Common myeloid progenitor, CD34-positive (primary cell): Measurements from ENCODE around the gene ACTA2.

Experiments used
- CTCF ChIA-PET: fragments of 350-600 bp; sonication (Branson Sonifier 250); formaldehyde crosslinking; loops from one replicate; lab custom pipeline; 2021; ENCODE audit warnings: antibody characterized with exemption; lab: Charles Lee
- POLR2A ChIA-PET: fragments of 350-600 bp; sonication (Branson Sonifier 250); formaldehyde crosslinking; loops from one replicate; lab custom pipeline; 2021; ENCODE audit warnings: antibody characterized with exemption; lab: Charles Lee
- DNase-seq, 3 donors: peaks; one replicate each; pipeline versions ENCODE4 v3.0.0 to v3.0.0-alpha.2; 2013
- H3K27ac ChIP-seq, 2 experiments: 1 replicate in 1 of 2; 2 replicates in 1 of 2; pipeline ENCODE4 v1.7.0; 2013; ENCODE audit warnings: inconsistent platforms in 2 of 2, low read length in 2 of 2, mild to moderate bottlenecking in 2 of 2, low read depth in 1 of 2, moderate library complexity in 1 of 2; ENCODE audit not compliant: severe bottlenecking in 2 of 2, insufficient read depth in 1 of 2, poor library complexity in 1 of 2
- H3K27me3 ChIP-seq, 5 experiments: replicated peaks in 2 of 5; 1 replicate in 3 of 5; 2 replicates in 2 of 5; pipeline versions ENCODE4 v1.6.1 to v1.7.0; 2013; ENCODE audit warnings: low read length in 4 of 5, mild to moderate bottlenecking in 2 of 5, moderate library complexity in 2 of 5, inconsistent platforms in 1 of 5; ENCODE audit not compliant: insufficient read depth in 5 of 5, control insufficient read depth in 4 of 5
- H3K36me3 ChIP-seq, 4 experiments: 1 replicate in 2 of 4; 2 replicates in 2 of 4; pipeline versions ENCODE4 v1.6.1 to v1.7.0; 2013; ENCODE audit warnings: low read length in 3 of 4, control low read depth in 1 of 4, mild to moderate bottlenecking in 1 of 4; ENCODE audit not compliant: control insufficient read depth in 4 of 4, insufficient read depth in 4 of 4
- H3K4me1 ChIP-seq, 4 experiments: 1 replicate in 3 of 4; 2 replicates in 1 of 4; pipeline versions ENCODE4 v1.6.1 to v1.7.1; 2013; ENCODE audit warnings: low read length in 3 of 4, mild to moderate bottlenecking in 3 of 4, control low read depth in 1 of 4, inconsistent platforms in 1 of 4, moderate library complexity in 1 of 4; ENCODE audit not compliant: control insufficient read depth in 4 of 4, insufficient read depth in 4 of 4; ENCODE audit errors: control extremely low read depth in 1 of 4
- H3K4me3 ChIP-seq, 7 experiments: 1 replicate in 4 of 7; 2 replicates in 3 of 7; pipeline versions ENCODE4 v1.5.1 to v1.7.0; 2013; ENCODE audit warnings: mild to moderate bottlenecking in 7 of 7, low read length in 6 of 7, moderate library complexity in 6 of 7, inconsistent platforms in 2 of 7, low read depth in 2 of 7, control low read depth in 1 of 7; ENCODE audit not compliant: insufficient read depth in 4 of 7, control insufficient read depth in 1 of 7; ENCODE audit errors: extremely low read depth in 1 of 7
- H3K9me3 ChIP-seq, 5 experiments: 1 replicate in 4 of 5; 2 replicates in 1 of 5; pipeline versions ENCODE4 v1.6.1 to v1.7.1; 2013; ENCODE audit warnings: low read length in 4 of 5, mild to moderate bottlenecking in 2 of 5, inconsistent platforms in 1 of 5, low read depth in 1 of 5, moderate library complexity in 1 of 5; ENCODE audit not compliant: control insufficient read depth in 4 of 5, insufficient read depth in 2 of 5; ENCODE audit errors: control extremely low read depth in 1 of 5
- WGBS: methylation state at CpG from one replicate; pipeline ENCODE4 v1.1.5; 2013; ENCODE audit not compliant: insufficient coverage; 5-methylcytosine and 5-hydroxymethylcytosine counted together

Gene ACTA2

GRCh38 chr10:88983206-88983605 is 30.6 kb upstream of the ACTA2 start:
- CTCF ChIA-PET: interaction anchor here (5.5 kb wide), 1 partner anchor 48 kb away, joined by 31 read pairs; no protein-coding TSS in a partner anchor
- POLR2A ChIA-PET: no interaction called here
- no peak overlapping the region for H3K4me3 ChIP-seq
- H3K27ac ChIP-seq: no peak overlapping the region
- WGBS: 80% methylated on average over 1 of the region's 2 CpGs
- DNase-seq: peak in 1 of 3 donors; percentile 30
- H3K4me1 ChIP-seq: peaks cover 7 to 30% (median 14%) of the 10 kb centered on the region in 4 experiments
- H3K9me3 ChIP-seq: no peaks in the 10 kb centered on the region
- no peaks in the 10 kb centered on the region for H3K27me3 ChIP-seq
- no peaks in the 10 kb centered on the region for H3K36me3 ChIP-seq

GRCh38 chr10:88982366-88982765 is 29.8 kb upstream of the ACTA2 start:
- no peak for DNase-seq
- Histone ChIP-seq H3K4me1 (peaks cover 6 to 22% (median 8%) of the 10 kb centered on the region in 4 experiments), H3K4me3 (no peak overlapping the region), H3K36me3 (no peaks in the 10 kb centered on the region), H3K27me3 (no peaks in the 10 kb centered on the region), H3K9me3 (no peaks in the 10 kb centered on the region), H3K27ac (no peak overlapping the region)
- ChIA-PET CTCF (interaction anchor here (1.5 to 5.5 kb wide), 2 partner anchors 8 to 48 kb away, joined by 3 to 31 read pairs; partner anchors contain the start of gene FAS), POLR2A (interaction anchor here (0.6 kb wide), 1 partner anchor 261 kb away, joined by 3 read pairs; no protein-coding TSS in a partner anchor)
- 93% methylated on average over 2 of the region's 2 CpGs for WGBS

GRCh38 chr10:88981435-88981834 is 28.9 kb upstream of the ACTA2 start:
- H3K4me1 ChIP-seq: peaks cover 6 to 15% (median 8%) of the 10 kb centered on the region in 4 experiments
- DNase-seq: no peak
- WGBS: 92% methylated on average over 5 of the region's 5 CpGs
- no peaks in the 10 kb centered on the region for H3K9me3 ChIP-seq
- ChIA-PET POLR2A (no interaction called here), CTCF (interaction anchor here (1.5 to 5.5 kb wide), 2 partner anchors 9 to 47 kb away, joined by 3 to 31 read pairs; partner anchors contain the start of gene FAS)
- no peak overlapping the region for H3K4me3 ChIP-seq
- H3K36me3 ChIP-seq: no peaks in the 10 kb centered on the region
- no peak overlapping the region for H3K27ac ChIP-seq
- no peaks in the 10 kb centered on the region for H3K27me3 ChIP-seq

DNA sequence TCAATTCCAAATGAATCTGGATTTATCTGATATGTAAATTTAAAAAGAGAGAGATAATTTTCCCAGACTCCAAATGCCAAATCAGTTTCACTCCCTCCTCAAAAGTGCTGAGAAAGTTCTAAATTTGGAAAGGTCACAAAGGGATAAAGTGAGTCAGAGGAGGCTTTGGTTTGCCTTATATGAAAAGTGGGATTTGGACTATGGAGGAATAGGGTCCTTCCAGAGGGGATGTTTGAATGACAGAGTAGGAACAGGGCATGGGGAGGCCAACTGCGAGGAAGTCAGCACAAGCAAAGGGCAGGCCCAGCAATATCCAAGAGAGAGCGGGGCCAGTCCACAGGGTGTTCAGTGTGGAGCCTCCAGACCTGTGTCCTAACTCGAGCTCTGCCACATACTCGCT is 28.2 kb upstream of the ACTA2 start:
- H3K27me3 ChIP-seq: no peaks in the 10 kb centered on the region
- no peak for DNase-seq
- POLR2A ChIA-PET: no interaction called here
- no peaks in the 10 kb centered on the region for H3K9me3 ChIP-seq
- 100% methylated on average over 2 of the region's 4 CpGs for WGBS
- no peak overlapping the region for H3K4me3 ChIP-seq
- CTCF ChIA-PET: interaction anchor here (1.1 to 5.5 kb wide), 2 partner anchors 10 to 46 kb away, joined by 3 to 31 read pairs; partner anchors contain the start of gene FAS
- H3K4me1 ChIP-seq: peaks cover 6 to 17% (median 8%) of the 10 kb centered on the region in 4 experiments
- H3K27ac ChIP-seq: no peak overlapping the region
- no peaks in the 10 kb centered on the region for H3K36me3 ChIP-seq

GRCh38 chr10:88980247-88980646 is 27.7 kb upstream of the ACTA2 start:
- ChIA-PET POLR2A (no interaction called here), CTCF (interaction anchor here (0.6 to 5.5 kb wide), 3 partner anchors 10 to 46 kb away, joined by 3 to 31 read pairs (median 3); partner anchors contain the start of gene FAS)
- DNase-seq: no peak
- H3K9me3 ChIP-seq: no peaks in the 10 kb centered on the region
- WGBS: 100% methylated on average over 4 of the region's 4 CpGs
- H3K4me1 ChIP-seq: peaks cover 6 to 22% (median 13%) of the 10 kb centered on the region in 4 experiments
- no peaks in the 10 kb centered on the region for H3K36me3 ChIP-seq
- H3K4me3 ChIP-seq: no peak overlapping the region
- H3K27me3 ChIP-seq: no peaks in the 10 kb centered on the region
- no peak overlapping the region for H3K27ac ChIP-seq

DNA sequence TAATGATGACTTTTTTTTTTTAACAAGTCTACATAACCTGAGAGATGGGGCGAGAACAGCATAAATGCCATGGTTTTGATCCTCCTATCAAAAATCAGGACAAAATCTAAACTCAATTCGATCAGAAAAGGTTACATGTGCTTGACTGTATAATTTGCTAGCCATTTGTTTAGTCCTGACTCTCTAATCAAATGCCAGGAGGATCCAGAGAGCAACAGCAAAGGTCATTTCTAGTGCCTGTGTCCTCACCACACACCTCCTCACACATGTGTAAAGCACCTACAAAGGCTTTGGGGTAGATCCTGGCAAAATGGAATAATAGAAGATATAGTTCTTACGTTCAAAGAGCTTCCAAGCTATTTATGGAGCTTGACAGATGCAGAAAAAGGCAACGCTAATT is 27.0 kb upstream of the ACTA2 start:
- no peaks in the 10 kb centered on the region for H3K9me3 ChIP-seq
- H3K4me3 ChIP-seq: no peak overlapping the region
- no peak for DNase-seq
- no peaks in the 10 kb centered on the region for H3K27me3 ChIP-seq
- peaks cover 6 to 24% (median 17%) of the 10 kb centered on the region in 4 experiments for H3K4me1 ChIP-seq
- ChIA-PET CTCF (interaction anchor here (0.6 to 5.5 kb wide), 4 partner anchors 8 to 45 kb away, joined by 3 to 31 read pairs (median 7); partner anchors contain the start of gene FAS), POLR2A (interaction anchor here (0.6 kb wide), 1 partner anchor 22 kb away, joined by 3 read pairs; no protein-coding TSS in a partner anchor)
- no peak overlapping the region for H3K27ac ChIP-seq
- no peaks in the 10 kb centered on the region for H3K36me3 ChIP-seq
- 95% methylated on average over 2 of the region's 4 CpGs for WGBS

DNA sequence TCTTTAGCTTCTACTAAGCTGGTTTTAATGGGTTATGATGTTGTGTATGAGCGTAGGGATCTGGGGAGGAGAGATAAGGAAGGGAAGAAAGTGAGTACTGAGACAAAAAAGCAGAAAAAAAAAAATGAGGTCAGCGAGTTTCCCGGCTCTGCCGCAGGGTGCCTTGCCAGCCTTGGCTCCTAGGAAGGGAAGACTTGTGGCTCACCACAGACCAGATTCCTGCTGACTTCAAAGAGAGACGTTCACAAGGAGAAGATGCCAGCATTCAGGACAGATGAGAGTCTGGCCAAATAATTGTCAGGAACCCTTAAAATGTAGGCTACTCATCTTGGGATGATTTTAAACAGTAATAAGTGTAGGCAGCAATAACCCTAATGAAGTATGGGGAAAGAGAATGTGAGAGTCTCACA is 26.6 kb upstream of the ACTA2 start:
- Histone ChIP-seq H3K4me3 (peak overlapping the region in 1 of 7 experiments; percentile 54), H3K27me3 (no peaks in the 10 kb centered on the region), H3K9me3 (no peaks in the 10 kb centered on the region), H3K4me1 (peaks cover 6 to 27% (median 19%) of the 10 kb centered on the region in 4 experiments), H3K27ac (no peak overlapping the region), H3K36me3 (no peaks in the 10 kb centered on the region)
- CTCF ChIA-PET: interaction anchor here (0.8 to 5.5 kb wide), 3 partner anchors 8 to 44 kb away, joined by 5 to 31 read pairs (median 9); partner anchors contain the start of gene FAS
- POLR2A ChIA-PET: interaction anchor here (0.6 kb wide), 1 partner anchor 21 kb away, joined by 3 read pairs; no protein-coding TSS in a partner anchor
- peak; percentile 45 to 65 (median 47) for DNase-seq
- WGBS: 0% methylated on average over 5 of the region's 5 CpGs
